ENCODE data around the gene TLR10. TPM values are rescaled to one million over a fixed set of nuclear protein-coding genes. Genes with fewer than 3 reads are reported as not detected.
"Not testable (repeated sequence)": the region's sequence is repeated elsewhere in the genome, so short reads cannot be mapped to it uniquely, and the experiment has no call there.

TLR10 gene
- total and polyA plus RNA-seq, 7 experiments from 2014 or later = 0.13 to 1.6 (median 0.25) TPM; not detected in 1

DNA sequence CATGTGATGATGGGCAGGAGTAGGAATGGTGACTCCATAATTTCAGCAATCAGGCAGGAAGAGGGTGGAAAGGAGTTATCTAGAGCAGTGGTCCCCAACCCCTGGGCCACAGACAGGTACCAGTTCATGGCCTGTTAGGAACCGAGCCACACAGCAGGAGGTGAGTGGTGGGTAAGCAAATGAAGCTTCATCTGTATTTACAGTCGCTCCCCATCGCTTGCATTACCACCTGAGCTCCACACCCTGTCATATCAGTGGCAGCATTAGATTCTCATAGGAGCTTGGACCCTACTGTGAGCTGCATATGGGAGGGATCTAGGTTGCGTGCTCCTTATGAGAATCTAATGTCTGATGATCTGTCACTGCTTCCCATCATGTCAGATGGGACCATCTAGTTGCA lies 1.4 kb upstream of the TLR10 start:
- Mint-ChIP-seq H3K4me1 (peaks cover 0 to 7% (median 6%) of the 10 kb centered on the region in 7 donors), H3K4me3 (no peak overlapping the region), H3K9me3 (peaks cover 0 to 6% (median 0%) of the 10 kb centered on the region in 11 donors), H3K36me3 (peaks cover 0 to 8% (median 0%) of the 10 kb centered on the region in 5 donors), H3K27ac (no peak overlapping the region), H3K27me3 (peaks cover 0 to 8% (median 0%) of the 10 kb centered on the region in 5 donors)
- no peaks in the 10 kb centered on the region for H3K4me1 ChIP-seq (ENCODE audit: control insufficient read depth in 2 of 2, insufficient read depth in 2 of 2, low read length in 2 of 2)
- intact Hi-C loops (cut with micrococcal nuclease) = no loop called here
- ChIA-PET CTCF (interaction anchor here (2.2 to 3.8 kb wide), 2 partner anchors 20 to 25 kb away, joined by 7 to 50 read pairs; partner anchors contain the start of gene TLR1), POLR2A (no interaction called here)
- DNase-seq (no peak), ATAC-seq (no peak)
- no peaks in the 10 kb centered on the region for H3K9me3 ChIP-seq (ENCODE audit: control insufficient read depth in 2 of 3, low read length in 3 of 3)
- no peaks in the 10 kb centered on the region for H3K27me3 ChIP-seq (ENCODE audit: control insufficient read depth in 2 of 2, insufficient read depth in 2 of 2, low read length in 2 of 2)
- H3K27ac ChIP-seq (ENCODE audit: low read depth, low read length) = no peak overlapping the region
- no peak overlapping the region for H3K4me3 ChIP-seq (ENCODE audit: low read length)
- no peaks in the 10 kb centered on the region for H3K36me3 ChIP-seq (ENCODE audit: control insufficient read depth in 2 of 3, insufficient read depth in 3 of 3, low read length in 3 of 3)

DNA sequence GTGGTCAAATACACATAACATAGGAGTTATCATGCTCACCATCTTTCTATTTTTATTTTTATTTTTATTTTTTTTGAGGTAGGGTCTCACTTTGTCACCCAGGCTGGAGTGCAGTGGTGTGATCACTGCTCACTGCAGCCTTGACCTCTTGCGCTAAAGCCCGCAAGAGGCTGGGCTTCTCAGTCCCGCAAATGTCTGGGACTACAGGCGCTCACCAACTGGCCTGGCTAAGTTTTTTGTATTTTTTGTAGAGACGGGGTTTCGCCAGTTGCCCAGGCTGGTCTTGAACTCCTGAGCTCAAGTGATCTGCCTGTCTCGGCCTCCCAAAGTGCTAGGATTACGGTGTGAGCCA lies 295 bp upstream of the TLR10 start:
- no peaks in the 10 kb centered on the region for H3K4me1 ChIP-seq (ENCODE audit: control insufficient read depth in 2 of 2, insufficient read depth in 2 of 2, low read length in 2 of 2)
- Mint-ChIP-seq H3K36me3 (peaks cover 0 to 6% (median 0%) of the 10 kb centered on the region in 5 donors), H3K4me1 (peaks cover 0 to 7% (median 6%) of the 10 kb centered on the region in 7 donors), H3K9me3 (peaks cover 0 to 4% (median 0%) of the 10 kb centered on the region in 11 donors), H3K4me3 (no peak overlapping the region), H3K27me3 (peaks cover 0 to 8% (median 0%) of the 10 kb centered on the region in 5 donors), H3K27ac (no peak overlapping the region)
- no peaks in the 10 kb centered on the region for H3K27me3 ChIP-seq (ENCODE audit: control insufficient read depth in 2 of 2, insufficient read depth in 2 of 2, low read length in 2 of 2)
- H3K4me3 ChIP-seq (ENCODE audit: low read length) = no peak overlapping the region
- CTCF ChIA-PET = interaction anchor here (0.6 to 3.8 kb wide), 20 partner anchors 8 to 721 kb away, joined by 3 to 50 read pairs (median 6); partner anchors contain the start of gene TLR1
- intact Hi-C loops (cut with micrococcal nuclease) = loop anchor here (1.0 to 2.0 kb wide), 6 partner anchors 21 to 721 kb away; partner anchors contain the start of genes TLR1 (in 2 of the 2) and TLR6 (in 2 of the 2)
- DNase-seq (no peak), ATAC-seq (no peak)
- POLR2A ChIA-PET = interaction anchor here (0.9 to 1.1 kb wide), 2 partner anchors 23 to 720 kb away, joined by 3 read pairs; no protein-coding TSS in a partner anchor
- no peak overlapping the region for H3K27ac ChIP-seq (ENCODE audit: low read depth, low read length)
- no peaks in the 10 kb centered on the region for H3K36me3 ChIP-seq (ENCODE audit: control insufficient read depth in 2 of 3, insufficient read depth in 3 of 3, low read length in 3 of 3)
- no peaks in the 10 kb centered on the region for H3K9me3 ChIP-seq (ENCODE audit: control insufficient read depth in 2 of 3, low read length in 3 of 3)

DNA sequence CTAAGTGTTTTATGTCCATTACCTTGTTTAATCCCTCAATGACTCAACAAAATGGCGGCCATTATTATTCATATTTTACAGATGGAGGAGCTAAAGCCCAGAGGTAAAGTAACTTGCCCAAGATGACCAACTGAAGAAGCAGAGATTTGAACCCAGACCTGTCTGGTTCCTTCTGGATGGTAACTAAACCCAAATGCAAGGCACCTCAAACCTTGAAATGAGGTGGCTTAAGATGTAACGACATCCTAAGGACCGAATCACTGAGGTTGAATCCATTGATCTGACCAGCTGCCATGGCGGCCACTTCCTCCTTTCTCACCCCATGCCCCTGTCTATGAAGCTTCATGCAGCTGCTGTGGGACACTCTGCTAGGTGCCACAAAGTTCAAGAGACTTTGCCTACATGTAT lies 932 bp downstream of the TLR10 start:
- Mint-ChIP-seq H3K9me3 (peaks cover 0 to 4% (median 0%) of the 10 kb centered on the region in 11 donors), H3K27ac (no peak overlapping the region), H3K4me1 (peaks cover 0 to 7% (median 6%) of the 10 kb centered on the region in 7 donors), H3K4me3 (no peak overlapping the region), H3K27me3 (peaks cover 0 to 12% (median 0%) of the 10 kb centered on the region in 5 donors), H3K36me3 (peaks cover 0 to 4% (median 3%) of the 10 kb centered on the region in 5 donors)
- no peaks in the 10 kb centered on the region for H3K9me3 ChIP-seq (ENCODE audit: control insufficient read depth in 2 of 3, low read length in 3 of 3)
- H3K4me3 ChIP-seq (ENCODE audit: low read length) = no peak overlapping the region
- DNase-seq (no peak), ATAC-seq (no peak)
- intact Hi-C loops (cut with micrococcal nuclease) = loop anchor here in 1 of 2 donors (2.0 kb wide), 1 partner anchor 75 kb away; the partner anchor contains the start of gene TLR6
- H3K4me1 ChIP-seq (ENCODE audit: control insufficient read depth in 2 of 2, insufficient read depth in 2 of 2, low read length in 2 of 2) = no peaks in the 10 kb centered on the region
- CTCF ChIA-PET = interaction anchor here (0.9 to 3.8 kb wide), 13 partner anchors 10 to 879 kb away, joined by 3 to 50 read pairs (median 7); partner anchors contain the start of gene TLR1
- no peaks in the 10 kb centered on the region for H3K36me3 ChIP-seq (ENCODE audit: control insufficient read depth in 2 of 3, insufficient read depth in 3 of 3, low read length in 3 of 3)
- H3K27ac ChIP-seq (ENCODE audit: low read depth, low read length) = no peak overlapping the region
- H3K27me3 ChIP-seq (ENCODE audit: control insufficient read depth in 2 of 2, insufficient read depth in 2 of 2, low read length in 2 of 2) = no peaks in the 10 kb centered on the region
- POLR2A ChIA-PET = interaction anchor here (0.5 kb wide), 1 partner anchor 94 kb away, joined by 3 read pairs; no protein-coding TSS in a partner anchor

DNA sequence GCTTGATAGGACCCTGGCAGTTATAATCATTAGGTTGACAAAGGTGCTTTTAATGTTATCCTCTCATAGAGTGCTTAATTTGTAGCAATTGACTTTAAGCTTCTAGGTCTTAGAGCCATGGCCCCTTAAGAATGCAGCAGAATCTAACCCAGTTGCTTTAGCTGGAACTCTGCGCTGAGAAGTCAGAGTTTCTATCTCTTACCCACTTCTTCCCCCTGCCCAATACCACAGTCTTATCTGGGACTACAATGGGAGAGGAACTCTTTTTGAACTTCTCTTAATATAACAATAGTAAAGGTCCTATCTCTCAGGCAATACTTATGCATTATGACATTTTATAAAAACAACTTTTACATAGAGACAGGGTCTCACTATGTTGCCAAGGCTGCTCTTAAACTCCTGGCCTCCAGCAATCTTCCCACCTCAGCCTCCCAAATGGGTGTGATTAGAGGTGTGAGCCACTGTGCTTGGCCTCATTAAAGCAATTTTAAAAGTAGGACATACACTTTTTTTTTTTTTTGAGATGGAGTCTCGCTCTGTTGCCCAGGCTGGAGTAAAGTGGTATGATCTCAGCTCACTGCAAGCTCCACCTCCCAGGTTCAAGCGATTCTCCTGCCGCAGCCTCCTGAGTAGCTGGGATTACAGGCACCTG lies 1.8 kb downstream of the TLR10 start:
- intact Hi-C loops (cut with micrococcal nuclease) = no loop called here
- Histone ChIP-seq H3K9me3 (ENCODE audit: control insufficient read depth in 2 of 3, low read length in 3 of 3) (no peaks in the 10 kb centered on the region), H3K4me1 (ENCODE audit: control insufficient read depth in 2 of 2, insufficient read depth in 2 of 2, low read length in 2 of 2) (no peaks in the 10 kb centered on the region), H3K27me3 (ENCODE audit: control insufficient read depth in 2 of 2, insufficient read depth in 2 of 2, low read length in 2 of 2) (no peaks in the 10 kb centered on the region), H3K27ac (ENCODE audit: low read depth, low read length) (no peak overlapping the region), H3K36me3 (ENCODE audit: control insufficient read depth in 2 of 3, insufficient read depth in 3 of 3, low read length in 3 of 3) (no peaks in the 10 kb centered on the region), H3K4me3 (ENCODE audit: low read length) (no peak overlapping the region)
- Mint-ChIP-seq H3K27me3 (peaks cover 0 to 13% (median 0%) of the 10 kb centered on the region in 5 donors), H3K27ac (no peak overlapping the region), H3K9me3 (peaks cover 0 to 4% (median 0%) of the 10 kb centered on the region in 11 donors), H3K4me3 (no peak overlapping the region), H3K36me3 (peaks cover 0 to 7% (median 2%) of the 10 kb centered on the region in 5 donors), H3K4me1 (peaks cover 0 to 7% (median 5%) of the 10 kb centered on the region in 7 donors)
- no peak for DNase-seq
- CTCF ChIA-PET = interaction anchor here (1.4 to 3.8 kb wide), 7 partner anchors 10 to 719 kb away, joined by 5 to 50 read pairs (median 11); partner anchors contain the start of gene TLR1
- ATAC-seq = no peak
- POLR2A ChIA-PET = interaction anchor here (0.5 kb wide), 1 partner anchor 95 kb away, joined by 3 read pairs; no protein-coding TSS in a partner anchor

DNA sequence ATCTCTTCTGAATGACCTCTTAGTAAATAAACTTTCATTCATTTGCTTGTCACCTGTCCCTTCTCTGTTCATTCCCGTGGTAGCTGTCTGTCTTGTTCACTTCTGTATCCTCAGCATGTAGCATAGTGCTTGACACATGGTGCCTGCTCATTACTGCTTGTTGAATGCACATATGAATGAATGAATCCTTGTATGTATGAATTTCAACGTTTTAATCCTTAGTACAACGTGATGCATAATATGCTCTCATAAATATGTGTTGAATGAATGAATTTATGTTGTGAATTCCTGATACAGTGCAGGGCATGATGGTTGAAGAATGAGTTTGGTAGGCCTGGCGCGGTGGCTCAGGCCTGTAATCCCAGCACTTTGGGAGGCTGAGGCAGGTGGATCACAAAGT lies 3.0 kb downstream of the TLR10 start:
- Mint-ChIP-seq H3K4me3 (no peak overlapping the region), H3K27me3 (peaks cover 0 to 15% (median 0%) of the 10 kb centered on the region in 5 donors), H3K4me1 (peaks cover 0 to 7% (median 5%) of the 10 kb centered on the region in 7 donors), H3K27ac (no peak overlapping the region), H3K36me3 (peaks cover 0 to 9% (median 2%) of the 10 kb centered on the region in 5 donors), H3K9me3 (peaks cover 0 to 6% (median 2%) of the 10 kb centered on the region in 11 donors)
- Histone ChIP-seq H3K4me3 (ENCODE audit: low read length) (no peak overlapping the region), H3K36me3 (ENCODE audit: control insufficient read depth in 2 of 3, insufficient read depth in 3 of 3, low read length in 3 of 3) (no peaks in the 10 kb centered on the region), H3K27me3 (ENCODE audit: control insufficient read depth in 2 of 2, insufficient read depth in 2 of 2, low read length in 2 of 2) (no peaks in the 10 kb centered on the region), H3K9me3 (ENCODE audit: control insufficient read depth in 2 of 3, low read length in 3 of 3) (no peaks in the 10 kb centered on the region), H3K27ac (ENCODE audit: low read depth, low read length) (no peak overlapping the region), H3K4me1 (ENCODE audit: control insufficient read depth in 2 of 2, insufficient read depth in 2 of 2, low read length in 2 of 2) (no peaks in the 10 kb centered on the region)
- DNase-seq (no peak), ATAC-seq (no peak)
- intact Hi-C loops (cut with micrococcal nuclease) = no loop called here
- ChIA-PET CTCF (interaction anchor here (0.5 to 3.2 kb wide), 5 partner anchors 12 to 215 kb away, joined by 3 to 22 read pairs (median 3); partner anchors contain the start of gene TLR1), POLR2A (interaction anchor here (0.5 kb wide), 1 partner anchor 206 kb away, joined by 3 read pairs; no protein-coding TSS in a partner anchor)

DNA sequence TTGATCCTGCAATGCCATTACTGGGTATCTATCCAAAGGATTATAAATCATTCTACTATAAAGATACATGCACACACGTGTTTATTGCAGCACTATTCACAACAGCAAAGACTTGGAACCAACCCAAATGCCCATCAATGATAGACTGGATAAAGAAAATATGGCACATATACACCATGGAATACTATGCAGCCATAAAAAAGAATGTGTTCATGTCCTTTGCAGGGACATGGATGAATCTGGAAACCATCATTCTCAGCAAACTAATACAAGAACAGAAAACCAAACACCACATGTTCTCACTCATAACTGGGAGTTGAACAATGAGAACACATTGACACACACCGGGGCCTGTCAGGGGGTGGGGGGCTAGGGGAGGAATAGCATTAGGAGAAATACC lies 4.9 kb downstream of the TLR10 start:
- H3K27me3 ChIP-seq (ENCODE audit: control insufficient read depth in 2 of 2, insufficient read depth in 2 of 2, low read length in 2 of 2); CTCF ChIA-PET; ATAC-seq; intact Hi-C loops (cut with micrococcal nuclease); POLR2A ChIA-PET; H3K4me3 Mint-ChIP-seq; H3K9me3 ChIP-seq (ENCODE audit: control insufficient read depth in 2 of 3, low read length in 3 of 3); H3K27ac Mint-ChIP-seq; DNase-seq; H3K36me3 ChIP-seq (ENCODE audit: control insufficient read depth in 2 of 3, insufficient read depth in 3 of 3, low read length in 3 of 3); H3K4me1 Mint-ChIP-seq; H3K27ac ChIP-seq (ENCODE audit: low read depth, low read length); H3K4me3 ChIP-seq (ENCODE audit: low read length); H3K4me1 ChIP-seq (ENCODE audit: control insufficient read depth in 2 of 2, insufficient read depth in 2 of 2, low read length in 2 of 2): not testable (repeated sequence)
- H3K9me3 Mint-ChIP-seq = peaks cover 0 to 21% (median 8%) of the 10 kb centered on the region in 11 donors
- H3K36me3 Mint-ChIP-seq = peaks cover 3 to 13% (median 8%) of the 10 kb centered on the region in 5 donors
- H3K27me3 Mint-ChIP-seq = peaks cover 0 to 31% (median 4%) of the 10 kb centered on the region in 5 donors
